OCI-LY1 (cell line): ENCODE results near the gene SPAG17.

ENCODE experiments used
- EZH2 ChIP-seq: fragments of 200-600 bp; sonication (generic), shearing (Covaris generic); IDR thresholded peaks from 2 replicates; pipeline ENCODE4 v1.8.0; 2017; ENCODE audit warnings: borderline replicate concordance, mixed run types, mild to moderate bottlenecking, antibody characterized with exemption, low read length, moderate library complexity, mixed read lengths
- TF ChIP-seq, protein P1 (sequence below): fragments of 200-600 bp; sonication (generic), shearing (Covaris generic); IDR thresholded peaks from 2 replicates; pipeline ENCODE4 v1.5.1; 2017; ENCODE audit warnings: mild to moderate bottlenecking, antibody characterized with exemption, low read length, moderate library complexity, mixed read lengths

- TF ChIP-seq, protein P1, sequence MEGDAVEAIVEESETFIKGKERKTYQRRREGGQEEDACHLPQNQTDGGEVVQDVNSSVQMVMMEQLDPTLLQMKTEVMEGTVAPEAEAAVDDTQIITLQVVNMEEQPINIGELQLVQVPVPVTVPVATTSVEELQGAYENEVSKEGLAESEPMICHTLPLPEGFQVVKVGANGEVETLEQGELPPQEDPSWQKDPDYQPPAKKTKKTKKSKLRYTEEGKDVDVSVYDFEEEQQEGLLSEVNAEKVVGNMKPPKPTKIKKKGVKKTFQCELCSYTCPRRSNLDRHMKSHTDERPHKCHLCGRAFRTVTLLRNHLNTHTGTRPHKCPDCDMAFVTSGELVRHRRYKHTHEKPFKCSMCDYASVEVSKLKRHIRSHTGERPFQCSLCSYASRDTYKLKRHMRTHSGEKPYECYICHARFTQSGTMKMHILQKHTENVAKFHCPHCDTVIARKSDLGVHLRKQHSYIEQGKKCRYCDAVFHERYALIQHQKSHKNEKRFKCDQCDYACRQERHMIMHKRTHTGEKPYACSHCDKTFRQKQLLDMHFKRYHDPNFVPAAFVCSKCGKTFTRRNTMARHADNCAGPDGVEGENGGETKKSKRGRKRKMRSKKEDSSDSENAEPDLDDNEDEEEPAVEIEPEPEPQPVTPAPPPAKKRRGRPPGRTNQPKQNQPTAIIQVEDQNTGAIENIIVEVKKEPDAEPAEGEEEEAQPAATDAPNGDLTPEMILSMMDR = no peak
- TF ChIP-seq EZH2 = no peak
Measured at GRCh38 chr1:118008011-118008410, 177.0 kb downstream of the SPAG17 start.
